Activated T-cell treated with anti-CD3 and anti-CD28 coated beads for 24 hours (primary cell): ENCODE results near the gene ACP4.

Experiments
- DNase-seq: peaks from one replicate; pipeline ENCODE4 v3.0.0-alpha.2; 2020; ENCODE audit warnings: low read depth

ACP4 gene

GRCh38 chr19:50823389-50824042 is 33.3 kb downstream of the ACP4 start, which contains the start of gene KLK1:
Gene KLK1 (minus strand): TSS chr19:50823787. CDS start chr19:50823748, 39 bp downstream.
- DNase-seq: no peak

DNA sequence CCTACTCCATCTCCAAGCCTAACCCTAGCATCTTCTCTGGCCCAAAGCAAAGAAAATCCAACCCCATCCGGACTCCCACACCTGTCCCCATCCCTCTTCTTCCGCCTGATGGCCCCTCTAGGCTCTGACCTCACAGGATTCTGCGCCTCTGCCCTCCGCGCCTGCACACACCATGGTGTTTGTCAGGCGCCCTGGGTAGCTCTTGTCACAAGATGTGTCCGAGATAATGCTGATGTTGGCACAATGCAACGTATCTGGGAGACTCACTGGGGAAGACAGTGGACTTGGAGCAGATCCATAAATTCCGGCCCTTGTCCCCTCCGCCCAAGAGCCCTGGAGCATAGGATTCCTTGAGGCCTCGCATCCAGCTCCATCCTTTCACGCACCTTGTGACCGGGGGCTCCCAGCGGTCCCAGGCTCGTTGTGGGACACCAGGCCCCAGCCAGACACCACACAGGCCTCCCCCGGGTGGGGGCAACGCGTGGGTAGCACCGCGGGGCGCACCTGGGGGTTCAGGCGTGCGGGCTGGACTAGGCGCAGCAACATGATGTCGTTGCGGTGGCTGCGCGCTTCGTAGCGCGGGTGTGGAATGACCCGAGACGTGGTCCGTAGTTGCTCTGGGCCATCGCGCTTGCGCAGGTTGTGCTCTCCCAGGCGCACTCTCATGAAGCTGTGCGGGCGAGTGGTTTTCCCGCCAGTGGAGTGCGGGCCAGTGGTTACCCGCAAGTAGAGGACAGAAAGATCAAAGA is 36.5 kb downstream of the ACP4 start:
- no peak for DNase-seq

GRCh38 chr19:50827476-50827875 is 37.3 kb downstream of the ACP4 start:
- DNase-seq: no peak

DNA sequence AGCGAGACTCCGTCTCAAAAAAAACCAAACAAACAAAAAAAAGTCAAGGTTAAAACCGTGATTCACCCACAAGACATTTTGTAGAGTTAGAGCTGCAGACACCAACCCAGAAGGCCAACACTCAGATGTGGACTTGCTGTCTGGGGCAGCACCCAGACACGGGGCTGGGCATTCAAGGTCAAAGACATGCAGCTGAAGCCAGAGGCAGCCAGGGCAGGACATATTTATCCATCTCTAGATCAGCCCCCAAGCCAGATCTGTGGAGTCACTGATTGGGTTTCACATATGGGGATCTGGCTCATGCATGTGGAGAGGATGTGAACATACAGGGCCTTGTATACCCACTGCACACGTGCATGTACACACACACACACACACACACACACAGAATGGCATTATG is 39.6 kb downstream of the ACP4 start:
- DNase-seq: no peak

DNA sequence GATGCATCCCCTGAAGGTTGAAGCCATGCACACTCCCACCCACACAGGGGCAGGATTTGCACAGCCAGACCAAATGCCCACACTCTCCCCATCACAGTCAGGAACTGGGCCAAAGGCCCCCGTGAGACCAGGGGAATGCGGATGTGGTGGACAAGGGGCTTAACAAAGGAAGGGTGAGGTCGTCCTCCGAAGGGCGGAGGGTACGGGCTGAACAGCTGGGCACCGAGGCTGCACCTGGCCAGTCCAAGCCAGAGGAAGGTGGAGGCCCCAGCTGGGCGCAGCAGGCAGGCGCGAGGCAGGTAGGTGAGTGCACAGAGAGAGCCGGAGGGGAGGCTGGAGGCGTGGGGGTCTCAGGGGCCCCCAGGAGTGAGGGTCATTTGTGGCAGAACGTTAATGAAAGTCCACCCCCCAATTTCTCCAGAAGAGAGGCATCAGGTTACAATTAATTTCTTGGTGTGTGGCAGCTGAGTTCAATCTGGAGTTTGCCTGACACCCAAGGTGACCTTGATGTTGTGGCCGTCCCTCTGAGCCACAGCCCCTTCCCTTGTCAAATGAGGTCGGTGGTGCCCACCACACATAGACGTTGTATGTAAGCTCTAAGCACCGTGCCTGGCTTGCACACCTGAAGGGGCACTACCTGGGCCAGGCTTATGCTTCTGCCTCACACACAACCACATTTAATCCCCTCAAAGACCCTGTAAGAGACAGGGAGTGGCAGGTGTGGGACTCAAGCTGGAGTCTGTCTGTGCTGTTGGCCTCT is 40.2 kb downstream of the ACP4 start:
- no peak for DNase-seq

DNA sequence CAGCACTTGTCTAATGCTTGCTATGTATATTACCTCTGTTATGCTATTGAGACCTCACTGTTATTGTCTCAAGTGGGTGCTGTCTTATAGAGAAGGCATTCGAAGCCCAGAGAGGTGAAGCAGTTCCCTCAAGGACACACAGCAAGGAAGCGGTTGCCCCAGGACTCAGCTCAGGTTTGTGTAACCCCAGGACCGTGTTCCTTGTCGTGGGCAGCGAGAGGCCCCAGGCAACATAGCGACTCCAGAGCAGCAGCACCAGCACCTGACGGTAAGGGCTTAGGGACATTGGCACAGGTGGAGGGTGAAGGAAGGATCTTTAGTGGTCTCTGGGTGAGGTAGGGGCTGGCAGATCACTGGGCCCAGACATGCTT is 40.8 kb downstream of the ACP4 start:
- DNase-seq: no peak

DNA sequence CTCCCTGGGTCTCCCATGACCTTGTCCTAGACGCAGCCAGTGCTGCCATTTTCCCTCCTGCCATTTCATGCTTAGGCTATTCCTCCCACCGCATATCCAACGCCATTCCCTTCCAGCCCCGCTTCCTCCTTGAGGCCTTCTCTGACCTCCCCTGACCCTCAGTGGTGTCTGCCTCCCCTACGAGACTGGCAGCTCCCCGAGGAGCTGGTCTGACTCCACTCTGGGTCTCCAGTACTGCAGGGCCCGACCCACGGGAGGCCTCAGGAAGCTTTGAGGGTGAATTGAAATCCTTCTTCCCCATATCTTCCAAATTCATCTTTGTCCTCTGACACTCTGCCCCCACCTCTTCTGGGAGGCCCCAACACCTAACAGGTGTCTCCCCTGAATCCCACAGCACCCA is 42.5 kb downstream of the ACP4 start:
- DNase-seq: no peak

DNA sequence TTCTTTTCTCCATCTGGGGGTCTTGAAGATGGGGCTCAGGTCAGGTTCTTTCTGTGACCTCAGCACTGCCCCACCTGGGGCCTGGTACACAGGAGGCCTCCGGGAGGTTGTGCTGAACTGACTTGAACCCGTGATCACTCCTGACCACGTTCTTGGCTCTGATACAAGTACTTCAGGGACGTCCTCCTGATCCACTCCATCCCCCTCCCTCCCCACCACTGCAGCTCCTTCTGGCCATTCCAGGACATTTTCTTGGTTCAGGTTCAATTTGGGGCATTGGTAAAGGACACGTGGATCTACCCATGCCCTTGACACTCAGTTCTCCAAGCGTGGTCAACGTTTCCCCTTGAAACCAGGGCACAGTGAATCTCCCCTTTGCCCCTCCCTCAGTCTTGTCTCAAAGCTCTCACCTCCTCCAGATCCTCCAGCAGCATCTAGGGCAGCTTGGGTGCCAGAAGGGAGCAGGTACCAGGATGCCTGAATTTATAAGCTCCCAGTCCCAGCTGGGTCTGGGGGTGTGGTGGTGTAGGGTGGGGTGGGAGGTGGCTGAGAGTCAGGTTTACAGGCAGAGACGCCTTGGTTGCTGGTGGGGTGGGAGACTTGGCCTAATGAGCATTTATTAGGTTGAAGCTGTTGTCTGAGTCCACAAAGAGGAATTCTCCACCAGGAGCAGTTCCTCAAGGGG is 43.0 kb downstream of the ACP4 start, which contains the start of gene KLK15:
TSS of gene KLK15 (minus strand) at position 458 of the 685 bp plus-strand sequence. CDS start 2,082 bp downstream, outside the sequence.
- DNase-seq: no peak

- no peak for DNase-seq
Observed at GRCh38 chr19:50833802-50834167, 43.6 kb downstream of the ACP4 start.

GRCh38 chr19:50835103-50835784 is 45.0 kb downstream of the ACP4 start:
- DNase-seq: no peak

GRCh38 chr19:50835785-50836542 is 45.7 kb downstream of the ACP4 start:
- DNase-seq: peak; percentile 70

- no peak for DNase-seq
Observed at GRCh38 chr19:50836543-50837195, 46.5 kb downstream of the ACP4 start.

DNA sequence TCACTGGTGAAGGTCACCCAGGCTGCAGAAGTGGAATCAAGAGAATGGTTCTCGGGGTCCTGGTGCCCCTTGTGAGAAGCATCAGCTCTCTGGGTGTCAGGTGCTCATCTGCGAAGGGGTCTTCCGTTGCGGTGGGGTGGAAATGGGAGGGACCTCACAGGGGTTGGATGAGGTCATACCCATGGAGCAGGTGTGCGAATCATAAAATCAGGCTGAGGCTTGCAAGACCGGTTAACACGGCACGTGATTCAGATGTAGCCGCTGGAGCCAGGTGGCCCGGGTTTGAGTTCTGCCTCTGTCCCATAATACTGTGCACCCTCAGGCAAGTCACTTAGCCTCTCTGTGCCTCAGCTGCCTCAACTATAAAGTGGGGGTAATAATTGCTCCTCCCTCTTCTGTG is 47.1 kb downstream of the ACP4 start:
- DNase-seq: no peak

GRCh38 chr19:50838239-50838638 is 48.0 kb downstream of the ACP4 start:
- no peak for DNase-seq

GRCh38 chr19:50839712-50840655 is 49.8 kb downstream of the ACP4 start:
- DNase-seq: no peak

DNA sequence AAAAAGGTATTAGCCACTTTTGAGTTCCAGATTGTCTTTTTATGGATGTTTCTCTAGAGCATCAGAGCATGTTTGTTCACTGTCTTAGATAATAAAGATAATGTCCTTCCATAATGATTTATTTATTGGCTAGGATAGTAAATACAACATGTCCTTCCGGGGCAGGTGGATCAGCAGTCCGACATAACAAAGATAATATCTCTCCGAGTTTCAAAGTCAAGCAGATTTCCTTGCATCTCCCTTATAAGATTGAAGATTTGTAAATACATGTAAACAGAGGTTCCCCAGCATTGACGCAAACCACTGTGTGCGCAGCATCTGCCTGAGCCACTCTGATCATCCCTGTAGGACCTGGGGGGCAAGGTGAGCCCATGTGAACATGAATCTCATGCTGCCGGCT is 51.9 kb downstream of the ACP4 start:
- DNase-seq: no peak

GRCh38 chr19:50843205-50843604 is 53.0 kb downstream of the ACP4 start:
- no peak for DNase-seq

GRCh38 chr19:50843701-50844221 is 53.5 kb downstream of the ACP4 start:
- no peak for DNase-seq

DNA sequence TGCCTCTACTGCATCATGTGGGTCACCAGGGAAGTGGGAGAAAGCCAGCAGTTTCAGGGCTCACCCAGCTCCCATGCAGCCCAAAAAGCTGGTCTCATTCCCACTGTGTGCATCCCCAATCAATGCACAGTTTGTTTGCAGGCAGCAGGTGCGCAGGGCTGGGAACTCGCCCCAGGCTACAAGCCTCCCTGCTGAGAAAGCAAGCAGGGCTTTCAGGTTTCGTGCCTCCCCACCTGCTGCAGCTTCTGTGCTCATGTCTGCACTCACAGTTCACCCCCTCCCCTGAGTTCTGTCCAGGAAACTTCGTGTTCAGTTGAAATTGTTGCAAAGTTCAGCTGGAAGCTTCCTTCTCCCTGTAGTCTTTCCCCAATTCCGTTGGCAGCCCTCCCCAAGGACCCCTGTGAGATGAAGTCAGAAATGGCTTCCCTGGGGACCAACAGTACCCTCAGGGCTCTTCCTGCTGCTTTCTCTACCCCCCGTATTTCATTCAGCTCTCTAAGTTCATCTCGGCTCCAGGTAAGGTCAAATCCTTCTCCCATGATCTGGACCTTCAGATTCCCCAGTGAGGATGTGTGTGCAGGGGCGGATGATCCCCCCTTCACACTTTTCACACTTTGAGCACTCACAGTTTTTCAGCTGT is 54.2 kb downstream of the ACP4 start:
- DNase-seq: no peak
